Measurements from ENCODE around the gene MCF2L.

Gene MCF2L

DNA sequence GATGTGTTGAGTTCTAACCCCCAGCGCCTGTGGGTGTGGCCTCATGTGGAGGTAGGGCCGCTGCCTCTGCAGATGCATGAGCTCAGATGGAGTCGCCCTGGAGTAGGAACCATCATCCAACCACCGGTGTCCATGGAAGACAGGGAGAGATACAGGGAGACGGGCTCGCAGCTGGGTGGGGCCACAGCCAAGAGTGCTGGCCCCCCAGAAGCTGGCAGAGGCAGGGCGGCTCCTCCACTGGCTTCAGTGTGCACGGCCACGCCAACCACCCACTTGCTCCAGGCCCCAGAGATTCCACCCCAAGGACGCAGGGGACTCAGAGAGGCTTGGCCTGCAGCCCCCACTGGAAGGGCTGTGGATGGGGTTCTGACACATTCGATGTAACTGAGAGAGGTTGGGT is 5.4 kb upstream of the MCF2L start:
- DNase-seq: no peak

DNA sequence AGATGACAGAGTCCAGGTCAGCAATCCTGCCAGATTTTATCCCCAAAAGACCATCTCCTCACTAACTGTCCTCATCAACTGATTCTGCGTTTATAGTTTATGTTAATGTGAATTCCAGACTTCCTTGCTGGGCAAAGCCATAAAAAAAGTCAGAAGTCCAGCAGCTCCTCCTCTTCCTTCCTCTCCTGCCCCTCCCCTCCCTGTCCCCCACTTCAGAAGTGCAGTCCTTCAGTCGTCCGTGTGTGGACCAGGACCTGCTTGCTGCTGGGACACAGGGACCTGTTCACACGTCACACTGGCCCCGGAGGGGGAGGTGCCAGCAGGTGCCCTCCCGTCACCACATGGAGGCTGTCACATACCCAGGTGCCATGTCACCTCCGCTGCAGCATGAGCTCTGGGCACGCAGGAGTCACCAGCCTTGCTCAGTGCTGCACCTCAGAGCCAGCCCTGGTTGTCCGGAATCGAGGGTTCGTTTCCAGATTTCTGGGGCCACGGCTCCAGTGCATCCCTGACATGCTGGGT is 4.0 kb upstream of the MCF2L start:
- DNase-seq: no peak

DNA sequence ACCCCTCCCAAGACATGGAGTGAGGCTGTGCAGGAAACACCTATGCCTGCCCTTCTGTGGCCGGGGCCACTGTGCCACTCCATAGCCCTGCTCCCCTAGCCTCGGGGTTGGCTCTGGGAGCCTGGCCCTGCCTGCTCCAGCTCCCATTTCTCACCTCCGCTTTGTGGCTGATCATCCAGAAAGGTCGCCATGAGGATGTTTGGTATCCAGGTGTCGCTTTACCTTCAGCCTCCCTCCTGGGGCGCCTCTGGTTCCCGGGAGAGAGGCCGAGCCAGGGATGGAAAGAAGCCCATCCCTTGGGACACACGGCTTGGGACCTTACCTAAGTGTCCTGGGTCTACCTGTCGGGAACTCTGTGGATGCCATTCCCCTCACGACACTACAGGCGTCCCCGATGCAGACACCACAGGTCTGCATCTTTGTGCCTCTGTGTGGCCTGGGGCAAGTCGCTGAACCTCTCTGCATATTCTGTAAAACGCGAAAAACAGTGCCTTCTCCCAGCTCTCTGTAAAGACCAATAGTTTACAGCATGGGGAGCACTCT is 3.4 kb upstream of the MCF2L start:
- DNase-seq: no peak

GRCh38 chr13:112966776-112967175 is 2.2 kb upstream of the MCF2L start:
- DNase-seq: no peak

DNA sequence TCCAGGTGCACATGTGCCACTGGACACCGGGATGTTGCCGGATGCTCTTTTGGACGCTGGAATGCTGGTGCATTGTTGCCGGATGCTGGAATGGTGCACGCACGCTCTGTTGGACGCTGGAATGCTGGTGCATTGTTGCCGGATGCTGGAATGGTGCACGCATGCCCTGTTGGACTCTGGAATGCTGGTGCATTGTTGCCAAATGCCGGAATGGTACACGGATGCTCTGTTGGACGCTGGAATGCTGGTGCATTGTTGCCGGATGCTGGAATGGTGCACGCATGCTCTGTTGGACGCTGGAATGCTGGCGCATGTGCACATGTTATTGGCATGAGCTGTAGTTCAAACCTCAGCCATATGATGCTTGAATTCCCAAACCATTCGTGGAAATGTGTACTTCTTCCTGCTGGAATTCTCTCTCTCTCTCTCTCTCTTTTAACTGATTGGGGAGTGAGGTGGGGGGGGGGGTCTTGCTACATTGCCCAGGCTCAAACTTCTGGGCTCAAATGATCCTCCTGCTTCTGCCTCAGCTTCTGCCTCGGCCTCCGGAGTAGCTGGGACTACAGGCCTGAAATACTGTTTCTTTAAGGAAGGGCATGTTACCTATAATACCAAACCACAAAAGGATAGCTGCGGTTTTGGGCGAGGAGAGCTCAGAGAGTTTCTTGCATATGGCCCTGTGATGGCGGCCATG is 1.2 kb upstream of the MCF2L start:
- DNase-seq: no peak

DNA sequence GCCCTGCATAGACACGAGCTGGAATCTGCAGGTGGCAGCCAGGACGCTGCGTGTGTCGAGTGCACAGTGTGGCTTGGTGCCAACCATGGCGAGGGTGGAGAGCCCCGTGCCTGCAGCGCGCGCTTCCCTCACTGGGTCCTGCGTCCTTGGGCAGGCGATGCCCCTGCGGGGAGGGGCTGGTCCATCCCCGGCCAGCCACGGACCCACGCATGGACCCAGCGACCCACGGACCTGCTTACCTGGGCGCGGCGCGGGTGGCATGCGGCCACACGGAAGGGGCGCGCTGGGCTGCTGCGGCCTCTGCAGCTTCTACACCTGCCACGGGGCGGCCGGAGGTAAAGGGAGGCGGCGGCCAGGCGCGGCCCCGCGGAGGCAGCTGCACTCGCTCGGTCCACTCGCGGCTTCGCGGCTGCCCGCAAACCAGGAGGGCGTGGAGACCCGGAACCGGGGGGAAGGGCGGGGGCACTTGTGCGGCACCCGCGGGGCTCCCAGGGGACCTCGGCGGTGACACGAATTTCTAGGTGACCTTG is 569 bp upstream of the MCF2L start:
- peak; percentile 24 for DNase-seq

GRCh38 chr13:112969692-112970338 is 801 bp downstream of the MCF2L start:
- no peak for DNase-seq

DNA sequence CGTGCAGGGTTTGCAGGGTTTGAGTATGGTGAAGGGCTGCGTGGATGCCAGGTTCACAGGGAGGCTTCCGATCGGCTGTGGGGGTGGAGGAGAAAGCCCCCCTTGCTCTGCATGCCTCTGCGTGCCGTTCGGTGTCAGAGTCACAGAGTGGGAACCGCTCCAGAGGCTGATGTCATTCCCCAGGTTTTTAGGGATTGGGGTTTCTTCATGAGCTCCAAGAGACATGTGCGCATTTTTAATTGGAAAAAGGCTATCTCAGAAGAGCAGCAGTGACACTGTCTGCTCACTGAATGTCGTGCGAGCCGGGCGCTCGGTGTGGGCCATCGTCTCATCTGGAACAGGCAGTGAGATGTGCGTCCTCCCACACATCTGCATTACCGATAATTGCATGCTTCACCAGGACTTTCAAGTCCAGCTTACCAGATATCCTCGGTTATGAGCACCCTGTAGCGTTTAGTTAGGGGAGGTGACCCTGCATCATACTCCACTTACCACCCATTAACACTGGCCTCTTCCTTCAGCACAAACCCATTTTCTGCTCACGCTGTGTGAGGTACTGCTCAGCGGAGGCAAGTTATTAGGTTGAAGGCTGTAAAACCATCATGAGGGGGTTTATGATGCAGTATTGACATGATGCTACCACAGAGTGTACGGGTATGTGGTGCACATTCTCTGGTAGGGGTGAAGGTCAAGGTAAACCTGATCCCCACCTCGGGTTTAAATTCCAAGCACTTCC is 1.7 kb downstream of the MCF2L start:
- DNase-seq: no peak

GRCh38 chr13:112971288-112971643 is 2.3 kb downstream of the MCF2L start:
- DNase-seq: no peak

- no peak for DNase-seq
These were observed 3.2 kb downstream of the MCF2L start for GRCh38 chr13:112972258-112972657.

DNA sequence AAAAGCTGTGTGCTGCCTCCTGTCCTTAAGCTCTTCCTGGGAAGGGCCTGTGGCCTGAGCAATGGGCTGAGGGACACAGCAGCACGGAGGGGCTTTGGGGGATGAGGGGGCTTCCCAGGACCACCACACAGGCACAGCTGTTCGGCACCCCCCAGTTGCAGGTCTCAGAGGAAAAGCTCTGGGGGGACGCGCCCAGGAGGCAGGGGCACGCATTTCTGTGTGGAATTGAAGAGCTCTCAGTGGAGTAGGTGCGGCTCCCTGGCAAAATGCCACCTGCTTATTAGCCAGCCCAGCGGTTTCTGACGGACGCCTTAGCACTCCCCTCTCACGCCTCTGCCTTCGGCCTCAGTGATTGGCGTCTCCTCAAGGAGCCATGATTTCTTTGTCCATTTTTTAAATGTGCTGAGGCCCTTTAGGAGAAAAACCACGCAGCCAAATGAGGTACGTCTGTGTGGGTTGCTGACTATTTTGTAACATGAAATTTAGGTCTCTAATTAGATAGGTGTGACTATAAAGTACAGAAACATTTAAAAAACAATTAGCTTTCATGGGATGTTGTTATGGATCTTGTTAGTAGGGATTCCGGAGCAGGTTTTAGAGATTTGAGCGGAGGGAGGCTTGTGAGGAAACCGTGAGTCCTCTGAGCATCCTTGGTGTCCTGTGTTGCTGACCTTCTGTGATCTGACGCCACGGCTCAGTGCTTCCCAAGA is 4.0 kb downstream of the MCF2L start:
- DNase-seq: no peak

DNA sequence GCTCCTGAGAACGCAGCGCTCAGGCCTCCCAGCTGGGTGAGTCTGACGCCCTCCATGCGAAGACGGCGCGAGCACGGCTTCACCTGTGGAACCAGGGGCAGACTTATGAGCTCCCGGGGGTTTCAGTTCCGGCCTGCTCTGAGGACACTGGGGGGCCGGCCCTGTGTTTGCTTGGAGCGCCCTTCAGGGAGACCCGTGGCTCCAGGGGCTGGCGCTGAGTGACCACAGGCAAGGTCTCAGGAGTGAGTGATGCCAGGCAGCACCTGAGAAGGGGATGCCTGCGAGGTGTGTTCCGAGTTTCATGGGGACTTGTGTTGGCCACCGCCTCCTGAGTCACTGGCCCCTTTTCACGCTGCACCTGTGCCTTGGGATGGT is 4.5 kb downstream of the MCF2L start:
- no peak for DNase-seq

DNA sequence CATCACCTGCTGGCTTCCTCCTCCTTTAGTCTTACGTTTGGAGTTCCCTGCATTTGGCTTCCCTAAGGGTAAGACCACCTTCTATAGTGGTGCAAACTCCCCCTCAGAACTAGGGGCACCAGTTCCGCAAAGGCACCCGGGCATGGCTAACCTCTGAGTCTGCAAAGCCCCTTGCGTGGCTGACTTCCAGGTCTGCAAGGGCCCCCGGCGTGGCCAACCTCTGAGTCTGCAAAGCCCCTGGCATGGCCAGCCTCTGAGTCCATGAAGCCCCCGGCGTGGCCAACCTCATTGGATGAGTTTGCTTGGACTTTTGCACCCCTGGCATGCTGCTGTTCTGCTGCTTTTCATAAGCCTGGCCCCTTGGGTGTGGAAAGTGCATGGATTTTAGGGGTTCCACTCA is 5.1 kb downstream of the MCF2L start:
- DNase-seq: no peak

DNA sequence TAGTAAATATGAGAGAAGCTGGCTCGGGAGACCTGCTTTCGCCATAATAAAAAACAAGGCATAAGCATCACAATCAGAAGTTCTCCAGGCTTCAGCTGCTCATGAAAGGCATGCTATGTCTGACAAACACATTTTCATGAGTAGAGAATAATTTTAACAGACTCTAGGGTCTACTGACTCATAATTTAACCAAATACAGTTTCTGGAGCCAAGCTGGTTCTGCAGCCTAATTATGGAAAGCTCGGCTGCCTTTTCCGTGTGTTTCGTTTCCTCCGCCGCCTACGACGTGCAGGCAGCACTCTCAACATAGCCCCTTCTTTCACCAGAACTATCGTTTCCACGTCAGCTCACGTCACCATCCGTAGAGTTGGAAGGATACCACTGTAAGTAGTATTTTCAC is 5.7 kb downstream of the MCF2L start:
- DNase-seq: no peak

DNA sequence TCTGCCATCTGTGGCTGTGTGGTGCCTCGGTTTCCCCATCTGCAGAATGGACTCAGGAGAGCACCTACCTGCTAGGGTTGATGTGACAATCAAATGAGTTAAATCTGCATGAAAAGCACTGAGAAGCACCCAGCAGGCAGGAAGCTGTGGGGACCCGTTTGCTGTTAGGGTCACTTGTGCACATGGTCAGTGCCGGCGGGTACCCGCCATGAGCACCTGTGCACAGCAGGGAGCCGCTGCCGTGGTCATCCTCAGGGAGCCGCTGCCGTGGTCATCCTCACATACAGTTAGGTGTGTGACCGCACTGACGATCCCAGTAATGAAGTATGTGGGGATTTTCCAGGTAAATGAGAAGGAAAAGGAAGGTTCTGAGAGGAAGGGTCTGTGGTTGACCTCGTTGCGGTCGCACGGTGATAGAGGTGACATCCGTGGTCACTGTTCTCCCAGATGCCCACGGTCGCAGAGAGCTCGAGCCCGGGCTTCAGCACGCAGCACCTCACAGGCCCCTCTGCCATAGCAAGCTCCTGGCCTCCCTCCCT is 6.5 kb downstream of the MCF2L start:
- no peak for DNase-seq

DNA sequence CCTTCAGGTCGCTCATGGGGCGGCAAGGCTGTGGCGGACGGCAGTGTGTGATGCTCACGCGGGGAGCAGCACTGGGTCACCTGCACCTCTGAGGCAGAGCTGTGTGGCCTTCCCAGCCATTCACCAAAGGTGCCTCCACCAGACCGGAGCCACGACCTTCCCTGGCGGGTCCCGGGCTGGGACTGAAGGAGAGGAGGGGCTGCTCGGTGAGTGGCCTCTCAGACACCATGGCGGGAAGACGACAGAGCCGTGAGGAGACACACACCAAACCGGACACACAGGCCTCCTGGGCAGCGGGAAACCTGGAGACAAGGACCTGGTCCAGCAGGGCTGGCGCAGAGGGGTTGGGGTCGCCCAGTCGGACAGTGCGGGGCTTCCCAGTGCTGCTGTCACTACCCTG is 7.5 kb downstream of the MCF2L start:
- DNase-seq: no peak

- no peak for DNase-seq
These were observed 8.1 kb downstream of the MCF2L start for GRCh38 chr13:112977091-112977490.

GRCh38 chr13:112977525-112977924 is 8.5 kb downstream of the MCF2L start:
- no peak for DNase-seq

GRCh38 chr13:112978561-112979405 is 9.8 kb downstream of the MCF2L start:
- DNase-seq: no peak

DNA sequence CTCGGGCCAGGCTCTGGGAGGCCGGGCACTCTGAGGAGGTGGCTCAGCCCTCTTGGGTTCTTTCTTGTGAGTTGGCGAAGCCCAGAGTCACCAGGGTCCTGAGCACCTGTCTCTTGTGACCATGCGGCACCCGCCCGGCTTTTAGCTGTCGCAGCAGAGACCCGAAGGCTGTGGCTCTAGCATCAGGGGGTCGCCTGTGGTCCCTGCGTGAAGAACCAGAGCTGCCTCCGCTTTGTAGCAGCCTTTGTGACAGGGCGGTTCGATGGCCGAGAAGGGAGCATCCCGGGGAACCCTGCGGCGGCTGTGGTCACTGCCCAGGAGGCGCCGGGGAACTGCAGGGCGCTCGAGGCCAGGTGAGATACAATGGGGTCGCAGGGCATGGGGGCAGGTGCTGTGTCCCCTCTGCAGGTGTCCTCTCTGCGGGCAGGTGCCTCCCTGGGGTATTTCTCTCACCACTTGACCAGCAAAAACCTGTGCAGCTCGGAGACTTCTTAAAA is 10.4 kb downstream of the MCF2L start:
- DNase-seq: no peak

DNA sequence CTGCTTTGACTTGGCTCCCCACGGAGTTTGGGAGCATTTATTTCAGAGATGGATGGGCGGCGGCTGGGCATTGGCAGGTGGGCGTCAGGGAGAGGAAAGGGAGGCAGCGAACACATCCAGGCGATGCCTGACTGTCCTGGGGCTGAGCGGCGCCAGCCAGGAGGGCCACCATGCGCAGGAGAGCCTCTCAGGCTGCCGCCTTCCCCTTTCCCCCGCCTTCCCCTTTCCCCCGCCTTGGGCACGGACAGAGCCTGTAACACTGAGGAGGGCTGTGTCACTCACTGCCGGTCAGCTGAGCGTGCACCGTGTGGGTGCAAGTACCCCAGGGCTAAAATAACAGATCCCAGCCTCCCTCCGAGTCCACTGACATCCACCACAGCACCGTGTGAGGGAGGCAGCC is 11.4 kb downstream of the MCF2L start:
- DNase-seq: no peak

DNA sequence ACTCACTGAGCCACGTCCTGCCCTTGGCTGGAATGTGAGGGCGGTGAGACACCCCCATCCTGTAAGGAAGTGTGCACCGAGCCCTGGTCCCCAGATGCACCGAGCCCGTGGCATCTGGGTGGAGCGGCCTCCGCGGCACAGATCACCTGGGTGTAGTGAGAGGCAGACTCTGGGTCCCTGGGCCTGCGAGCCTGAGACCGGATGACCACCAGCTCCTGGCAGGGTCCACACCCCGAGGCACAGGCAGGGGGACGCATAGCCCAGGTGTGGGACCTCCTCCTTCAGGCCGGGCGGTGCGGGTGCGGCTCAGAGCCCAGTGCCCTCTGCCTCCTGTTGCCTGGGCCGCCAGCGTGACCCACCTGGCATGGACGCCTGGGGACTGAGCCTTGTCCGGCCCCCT is 12.4 kb downstream of the MCF2L start:
- DNase-seq: no peak

Measured in NCI-H1417 treated with DMSO at 0.1 percent for 48 hours (cell line).